ELR (cell line): Measurements from ENCODE around the gene CCDC7.
"Not testable (repeated sequence)": the region's sequence is repeated elsewhere in the genome, so short reads cannot be mapped to it uniquely, and the experiment has no call there.

Experiments
- DNase-seq: peaks from one replicate; pipeline ENCODE4 v3.0.0-alpha.2; 2015; ENCODE audit warnings: low read depth

Gene CCDC7

GRCh38 chr10:32888161-32888927 lies 442.4 kb downstream of the CCDC7 start:
- no peak for DNase-seq

DNA sequence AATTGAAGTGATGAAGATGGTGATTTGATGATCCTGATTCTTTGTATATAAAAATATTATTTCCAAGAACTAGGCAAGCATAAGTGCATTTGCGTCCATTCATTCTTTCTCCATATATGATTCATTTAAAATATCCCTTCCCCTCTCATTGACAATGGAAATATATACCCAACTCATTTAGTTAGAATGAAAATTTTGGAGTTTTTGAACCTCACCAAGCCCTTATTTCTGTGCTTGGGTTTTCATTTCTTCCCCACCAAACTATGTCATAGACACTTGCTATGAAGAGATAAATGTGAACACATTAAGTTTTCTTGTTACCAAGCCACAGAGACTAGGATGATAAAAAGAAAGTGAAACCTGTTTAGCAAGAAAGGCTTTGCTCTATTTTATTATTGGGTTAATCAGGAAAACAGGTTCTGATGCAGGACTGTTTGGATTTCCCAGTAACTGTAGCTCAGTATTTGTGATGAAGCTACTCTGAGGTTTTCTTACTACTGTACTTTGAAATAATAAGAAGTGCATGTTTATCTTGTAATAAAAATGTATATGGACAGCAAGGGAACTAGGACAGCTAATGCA lies 443.8 kb downstream of the CCDC7 start:
- DNase-seq, result no peak

DNA sequence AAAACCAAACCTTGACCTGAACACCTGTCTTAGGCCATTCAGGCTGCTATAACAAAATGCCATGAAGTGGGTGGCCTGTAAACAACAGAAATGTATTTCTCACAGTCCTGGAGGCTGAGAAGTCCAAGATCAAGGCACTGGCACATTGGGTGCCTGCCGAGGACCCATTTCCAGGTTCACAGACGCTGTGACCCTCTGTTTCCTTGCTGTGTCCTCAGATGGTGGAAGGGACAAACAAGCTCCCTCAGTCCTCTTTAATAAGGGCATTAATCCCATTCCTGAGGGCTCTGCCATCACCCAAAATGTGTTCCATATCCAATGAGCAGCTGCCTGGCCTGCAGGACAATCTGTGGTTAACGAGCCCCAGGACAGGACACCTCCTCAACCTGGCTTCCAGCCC lies 444.5 kb downstream of the CCDC7 start:
- DNase-seq, result no peak

- no peak for DNase-seq
Measured at GRCh38 chr10:32891261-32891660, 445.3 kb downstream of the CCDC7 start.

GRCh38 chr10:32893434-32893833 lies 447.5 kb downstream of the CCDC7 start:
- peak; percentile 48 for DNase-seq

GRCh38 chr10:32893916-32894664 lies 448.1 kb downstream of the CCDC7 start:
- DNase-seq, result no peak

GRCh38 chr10:32895200-32895968 lies 449.4 kb downstream of the CCDC7 start:
- peak; percentile 25 for DNase-seq

DNA sequence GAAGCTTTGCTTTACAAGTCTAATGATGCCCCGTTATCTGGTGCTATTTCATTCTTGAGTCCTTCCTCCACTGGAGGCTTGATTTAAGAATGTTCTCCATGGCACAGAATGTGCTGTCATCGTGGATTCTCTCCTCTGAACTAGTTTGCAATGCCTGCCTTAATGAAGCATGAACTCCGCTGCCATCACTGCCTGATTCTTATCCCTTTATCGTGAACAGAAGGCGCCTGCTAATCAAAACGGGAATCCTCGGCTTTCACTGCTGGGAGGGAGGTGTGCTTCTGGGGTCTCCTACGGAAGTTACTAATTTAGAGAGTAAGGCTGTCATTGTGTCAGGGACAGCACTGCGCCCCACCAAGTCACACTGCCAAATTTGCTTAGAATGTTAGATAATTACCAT lies 455.9 kb downstream of the CCDC7 start:
- DNase-seq, result no peak

DNA sequence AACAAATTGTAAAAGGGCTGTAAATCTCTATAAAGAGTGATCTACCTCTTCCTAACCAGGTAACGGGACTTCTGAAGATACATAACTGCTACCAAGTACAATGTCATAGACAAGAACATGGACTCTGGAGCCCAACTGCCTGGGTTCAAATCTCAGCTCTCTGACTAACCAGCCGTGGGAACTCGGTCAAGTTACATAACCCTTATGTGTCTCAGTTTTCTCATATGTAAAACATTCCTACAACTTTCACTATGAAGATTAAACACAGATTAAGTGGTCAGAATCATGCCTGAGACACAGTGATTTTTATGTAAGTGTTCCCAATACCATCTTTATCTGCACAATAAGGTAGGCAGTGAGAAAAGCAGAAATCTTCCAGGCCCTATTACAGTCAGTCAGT lies 459.5 kb downstream of the CCDC7 start:
- DNase-seq, result no peak

- DNase-seq, result peak; percentile 17
Measured at GRCh38 chr10:32906595-32906994, 460.7 kb downstream of the CCDC7 start.

DNA sequence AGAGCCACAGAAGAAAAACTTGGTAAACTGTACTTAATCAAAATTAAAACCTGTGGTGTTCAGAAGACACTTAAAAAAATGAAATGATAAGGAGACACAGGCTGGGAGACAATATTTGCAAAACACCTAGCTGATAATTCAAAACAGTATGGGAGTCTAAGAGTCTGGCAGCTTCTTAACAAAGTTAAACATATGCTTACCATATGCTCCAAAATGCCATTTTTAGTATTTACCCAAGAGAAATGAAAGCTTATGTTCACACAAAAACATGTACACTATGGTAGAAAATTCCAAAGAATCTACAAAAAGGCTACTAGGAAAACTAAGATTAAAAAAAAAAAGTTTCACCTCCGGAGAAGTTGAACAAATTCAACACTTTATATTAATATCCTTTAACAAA lies 463.5 kb downstream of the CCDC7 start:
- no peak for DNase-seq

- DNase-seq, result not testable (repeated sequence)
Measured at GRCh38 chr10:32909970-32910369, 464.0 kb downstream of the CCDC7 start.

DNA sequence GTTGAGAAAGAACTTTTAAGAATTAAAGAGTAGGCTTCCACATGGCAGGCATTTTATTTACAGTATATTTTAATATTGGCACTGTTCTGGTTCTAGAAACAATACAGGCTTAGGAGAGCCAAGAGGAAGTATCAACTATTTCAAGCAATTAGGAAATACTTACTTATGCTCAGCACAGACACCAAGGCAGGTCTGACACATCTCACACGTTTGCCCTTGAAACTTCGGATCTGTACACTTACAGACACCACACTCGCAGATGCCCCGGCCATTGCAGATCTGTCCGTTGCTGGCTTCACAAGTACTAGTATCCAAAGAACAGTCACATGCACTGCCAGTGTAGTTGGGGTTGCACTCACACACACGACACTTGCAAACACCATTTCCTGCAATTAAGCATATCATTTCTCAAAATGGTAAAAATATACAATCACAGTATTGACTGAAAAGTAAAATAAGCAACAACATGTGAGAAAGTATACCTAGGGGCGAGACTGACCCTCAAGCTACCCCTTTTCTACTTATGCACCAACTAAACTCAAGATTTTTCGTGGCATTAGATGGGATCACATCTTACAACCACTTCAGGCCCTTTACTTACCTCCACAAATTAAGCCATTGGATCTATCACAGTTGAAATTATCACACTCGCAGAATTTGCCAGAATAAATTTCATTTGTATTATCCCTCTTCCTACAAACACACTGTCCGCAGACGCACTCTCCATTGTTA lies 465.5 kb downstream of the CCDC7 start:
- DNase-seq, result no peak

- not testable (repeated sequence) for DNase-seq
Measured at GRCh38 chr10:32917817-32918216, 471.9 kb downstream of the CCDC7 start.

GRCh38 chr10:32922170-32922569 lies 476.2 kb downstream of the CCDC7 start:
- no peak for DNase-seq

DNA sequence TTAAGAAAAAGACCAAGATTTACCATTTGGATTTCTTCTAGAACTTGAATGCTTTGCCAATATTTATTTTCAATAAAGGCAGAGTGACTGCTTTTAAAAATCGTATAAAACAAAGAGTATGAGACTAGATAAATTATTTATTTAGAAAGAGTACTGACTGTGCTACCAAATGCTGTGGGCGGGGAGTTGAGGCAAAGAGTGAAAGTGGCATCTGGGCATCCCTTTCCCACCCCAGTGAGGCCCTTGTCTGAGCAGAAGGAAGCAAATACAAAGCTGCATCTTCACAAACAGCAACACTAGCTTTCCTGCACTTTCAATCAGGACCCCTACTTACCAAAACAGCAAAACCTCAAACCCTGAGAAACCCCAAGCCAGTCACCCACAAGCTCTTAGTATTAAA lies 477.2 kb downstream of the CCDC7 start:
- DNase-seq, result no peak

DNA sequence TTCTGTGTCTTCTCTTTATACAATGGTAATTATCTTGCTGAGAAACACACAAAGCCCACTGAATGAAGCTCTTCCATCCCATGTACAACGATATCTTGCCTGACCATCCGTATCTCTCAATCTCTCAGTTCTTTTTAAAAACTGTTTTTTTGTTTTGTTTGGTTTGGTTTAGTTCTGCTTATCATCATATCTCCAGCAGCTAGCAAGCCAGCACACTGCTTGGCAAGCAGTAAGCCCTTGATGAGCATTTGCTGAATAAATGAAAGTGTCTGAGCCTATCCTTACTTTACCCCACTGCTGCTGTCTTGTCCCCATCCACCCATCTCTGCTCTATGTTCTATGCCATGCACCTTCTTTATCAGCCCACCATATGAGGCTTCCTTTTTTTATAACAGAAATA lies 477.9 kb downstream of the CCDC7 start:
- no peak for DNase-seq
